Prostate gland (tissue), 2 donors: ENCODE measurements around the gene EIF2S3. TPM values are rescaled to one million over a fixed set of nuclear protein-coding genes. Genes with fewer than 3 reads are reported as not detected.
A peak's percentile ranks its signal among the peaks of the same experiment; 100 is the strongest.

Experiments
- DNase-seq: peaks from one replicate; pipeline ENCODE4 v3.0.0-alpha.2; 2019; ENCODE audit warnings: low spot score
- H3K27ac ChIP-seq, 2 donors: fragments of 200-600 bp; sonication (generic); 2 replicates each; pipeline ENCODE4 v1.5.1; 2017 to 2019
- H3K27me3 ChIP-seq: fragments of 200-600 bp; sonication (generic); replicated peaks from 2 replicates; pipeline ENCODE4 v1.5.1; 2019; ENCODE audit not compliant: insufficient read depth
- H3K36me3 ChIP-seq, 2 donors: fragments of 200-600 bp; sonication (generic); 1 replicate in 1 of 2; 2 replicates in 1 of 2; pipeline versions ENCODE4 v1.5.1 to v1.8.1; 2017 to 2019
- H3K4me1 ChIP-seq: fragments of 200-600 bp; sonication (generic); replicated peaks from 2 replicates; pipeline ENCODE4 v1.5.1; 2019
- H3K4me3 ChIP-seq, 2 donors: fragments of 200-600 bp; sonication (generic); 2 replicates each; pipeline ENCODE4 v1.5.1; 2017 to 2019
- H3K9me3 ChIP-seq: fragments of 200-600 bp; sonication (generic); 2 replicates; pipeline ENCODE4 v1.5.1; 2017
- POLR2A ChIP-seq: fragments of 450-650 bp; IDR thresholded peaks from one replicate; pipeline ENCODE4 v1.6.1; 2016; ENCODE audit warnings: antibody characterized with exemption, mild to moderate bottlenecking
- POLR2AphosphoS5 ChIP-seq: sonication (generic); formaldehyde crosslinking; IDR thresholded peaks from one replicate; pipeline ENCODE4 v1.6.1; 2017; ENCODE audit warnings: antibody characterized with exemption
- WGBS: methylation state at CpG from one replicate; pipeline ENCODE4 v1.1.5; 2018; 5-methylcytosine and 5-hydroxymethylcytosine counted together
- intact Hi-C: fragments of 100-400 bp; cut with DNase I; formaldehyde crosslinking; loops from one replicate; pipeline ENCODE4 v1.14.2; 2022
- total RNA-seq, 2 donors: library from RNA; depleted of rRNA; stranded (reverse); fragments of >200 nt; gene quantifications; one replicate each; pipeline ENCODE4 v1.1.0, GENCODE V29; 2016
- TF ChIP-seq, protein P1 (sequence below), 4 experiments: fragments of 200-600 bp in 2 of 4; fragments of 450-650 bp in 2 of 4; sonication (generic) in 2 of 4; IDR thresholded peaks; 1 replicate in 3 of 4; 2 replicates in 1 of 4; pipeline ENCODE4 v1.5.1; 2016 to 2019; ENCODE audit warnings: antibody characterized with exemption in 4 of 4, mild to moderate bottlenecking in 2 of 4, moderate library complexity in 2 of 4

The EIF2S3 gene
- total RNA-seq, 2 donors from 2014 or later = 102 to 110 TPM

DNA sequence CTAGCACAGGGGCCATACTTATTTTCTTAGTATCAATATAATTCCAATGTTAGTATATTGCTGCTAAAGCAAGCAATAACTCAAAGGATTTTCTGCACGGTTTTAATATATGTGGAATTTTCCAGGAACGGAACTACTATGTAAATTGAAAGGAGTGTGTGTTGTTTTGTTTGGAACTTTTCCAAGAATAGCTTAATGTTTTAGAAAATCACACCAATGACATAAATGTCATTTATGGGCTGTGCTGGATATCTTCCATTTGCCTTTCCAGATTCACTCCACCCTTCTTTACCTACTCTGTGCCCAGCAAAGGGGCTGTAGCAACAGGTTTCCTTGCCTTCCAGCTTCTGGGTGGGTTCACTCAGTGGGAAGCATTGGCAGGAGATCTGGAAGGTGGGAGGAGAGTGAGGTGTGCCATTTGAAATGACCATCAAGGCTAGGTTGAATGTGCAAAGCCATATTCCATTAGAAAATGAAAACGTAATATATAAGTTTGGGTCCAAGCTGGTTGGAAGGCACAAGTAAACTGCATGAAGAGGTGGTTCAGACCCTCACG is 69.6 kb downstream of the EIF2S3 start:
- TF ChIP-seq POLR2A (no peak), POLR2AphosphoS5 (peak; percentile 27)
- Histone ChIP-seq H3K27me3 (no peaks in the 10 kb centered on the region), H3K4me3 (no peak overlapping the region), H3K9me3 (no peaks in the 10 kb centered on the region), H3K27ac (peak overlapping the region; percentile 27 to 41), H3K4me1 (no peaks in the 10 kb centered on the region), H3K36me3 (no peaks in the 10 kb centered on the region)
- intact Hi-C loops = no loop called here
- 21% methylated on average over 4 of the region's 4 CpGs for WGBS
- DNase-seq = no peak

DNA sequence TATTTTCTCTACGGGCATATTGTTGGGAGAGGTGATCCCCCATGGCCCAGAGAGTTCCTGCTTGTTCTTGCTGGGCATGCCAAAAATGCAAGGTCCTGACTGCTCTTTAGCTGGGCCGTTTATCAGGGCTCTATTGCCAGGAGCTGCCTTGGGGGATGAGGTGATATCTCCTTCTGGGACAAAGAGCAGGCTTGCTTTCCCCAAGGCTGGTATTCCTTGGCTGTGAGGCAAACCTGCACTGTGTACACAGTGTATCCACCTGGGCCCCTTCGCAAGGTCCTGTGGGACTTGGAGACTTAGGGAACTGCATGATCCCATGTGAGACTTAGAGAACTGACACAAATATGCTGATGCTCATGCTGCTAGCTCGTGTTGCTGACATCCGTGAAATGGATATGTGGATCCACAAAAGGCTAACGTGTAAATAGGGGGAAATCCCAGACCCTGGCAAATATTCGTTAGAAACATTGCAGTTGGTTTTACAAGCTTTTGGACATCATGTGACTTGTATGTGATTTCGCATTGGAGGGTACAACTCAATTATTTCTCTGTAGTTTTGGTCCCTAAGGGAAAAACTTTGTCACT is 70.4 kb downstream of the EIF2S3 start:
- intact Hi-C loops = no loop called here
- 48% methylated on average over 6 of the region's 8 CpGs for WGBS
- DNase-seq = no peak

More for the DNA sequence above, 70.4 kb downstream of the EIF2S3 start:
- H3K36me3 ChIP-seq = no peaks in the 10 kb centered on the region
- no peaks in the 10 kb centered on the region for H3K27me3 ChIP-seq
- H3K27ac ChIP-seq = peak overlapping the region; percentile 27 to 41
- peak; percentile 19 for TF ChIP-seq POLR2AphosphoS5
- no peak for TF ChIP-seq POLR2A
- TF ChIP-seq, protein P1, sequence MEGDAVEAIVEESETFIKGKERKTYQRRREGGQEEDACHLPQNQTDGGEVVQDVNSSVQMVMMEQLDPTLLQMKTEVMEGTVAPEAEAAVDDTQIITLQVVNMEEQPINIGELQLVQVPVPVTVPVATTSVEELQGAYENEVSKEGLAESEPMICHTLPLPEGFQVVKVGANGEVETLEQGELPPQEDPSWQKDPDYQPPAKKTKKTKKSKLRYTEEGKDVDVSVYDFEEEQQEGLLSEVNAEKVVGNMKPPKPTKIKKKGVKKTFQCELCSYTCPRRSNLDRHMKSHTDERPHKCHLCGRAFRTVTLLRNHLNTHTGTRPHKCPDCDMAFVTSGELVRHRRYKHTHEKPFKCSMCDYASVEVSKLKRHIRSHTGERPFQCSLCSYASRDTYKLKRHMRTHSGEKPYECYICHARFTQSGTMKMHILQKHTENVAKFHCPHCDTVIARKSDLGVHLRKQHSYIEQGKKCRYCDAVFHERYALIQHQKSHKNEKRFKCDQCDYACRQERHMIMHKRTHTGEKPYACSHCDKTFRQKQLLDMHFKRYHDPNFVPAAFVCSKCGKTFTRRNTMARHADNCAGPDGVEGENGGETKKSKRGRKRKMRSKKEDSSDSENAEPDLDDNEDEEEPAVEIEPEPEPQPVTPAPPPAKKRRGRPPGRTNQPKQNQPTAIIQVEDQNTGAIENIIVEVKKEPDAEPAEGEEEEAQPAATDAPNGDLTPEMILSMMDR (IDR thresholded peaks at IDR 0.05) = no peak
- H3K4me3 ChIP-seq = no peak overlapping the region
- no peaks in the 10 kb centered on the region for H3K4me1 ChIP-seq
- H3K9me3 ChIP-seq = no peaks in the 10 kb centered on the region

Other genes with a start within 250 kb of the EIF2S3 start
- gene APOO, start 147.0 kb upstream of the EIF2S3 start, total RNA-seq = 10 to 100 TPM; 12.3 to 17.3 TPM
- under 1 TPM in 1 of 2 donors, not detected in 1; 0.14 TPM for gene CXorf58, start 146.9 kb upstream of the EIF2S3 start, total RNA-seq
- gene KLHL15, start 27.8 kb upstream of the EIF2S3 start, total RNA-seq = 10 to 100 TPM in 1 of 2 donors, 1 to 10 TPM in 1; 4.7 to 64.6 TPM
- gene ZFX, start 94.8 kb downstream of the EIF2S3 start, total RNA-seq = 10 to 100 TPM; 42.0 to 43.5 TPM